ENCODE data around the gene OTP. TPM values are rescaled to one million over a fixed set of nuclear protein-coding genes. Genes with fewer than 3 reads are reported as not detected.

The OTP gene
- total RNA-seq, 1 experiment from 2014 or later, result 0.11 TPM

GRCh38 chr5:77635067-77635916 is 3.2 kb downstream of the OTP start:
- H3K9me3 ChIP-seq, result no peaks in the 10 kb centered on the region
- peaks cover 1% of the 10 kb centered on the region for H3K36me3 Mint-ChIP-seq (ENCODE audit: insufficient read depth, unreplicated experiment)
- ChIA-PET CTCF (no interaction called here), POLR2A (no interaction called here)
- no peak for TF ChIP-seq CTCF (IDR thresholded peaks at IDR 0.05; ENCODE audit: insufficient read depth in 1 of 2, low read depth in 1 of 2, low read length in 1 of 2, severe bottlenecking in 1 of 2, unreplicated experiment in 1 of 2)
- no TSS peak for BruUV-seq (replicated peaks)
- no peaks in the 10 kb centered on the region for H3K9me3 Mint-ChIP-seq (ENCODE audit: unreplicated experiment)
- intact Hi-C loops (cut with micrococcal nuclease; ENCODE audit: unreplicated experiment), result no loop called here
- H3K27ac Mint-ChIP-seq (ENCODE audit: unreplicated experiment), result no peak overlapping the region
- H3K36me3 ChIP-seq (ENCODE audit: control insufficient read depth, insufficient read depth, low read length), result no peaks in the 10 kb centered on the region
- DNase-seq, result peak in 1 of 2 experiments; percentile 59
- H3K27me3 Mint-ChIP-seq (ENCODE audit: insufficient read depth, unreplicated experiment), result peaks cover 28% of the 10 kb centered on the region
- no peaks in the 10 kb centered on the region; the same call in 1 of the 2 replicates for H3K27me3 ChIP-seq (replicated peaks; ENCODE audit: control insufficient read depth, insufficient read depth, low read length)
- no peak overlapping the region for H3K4me3 Mint-ChIP-seq (ENCODE audit: unreplicated experiment)
- 0 out of 2 replicates have a peak, but pooled peaks cover 4% of the 10 kb centered on the region for H3K4me1 ChIP-seq
- H3K4me1 Mint-ChIP-seq (ENCODE audit: low read depth, unreplicated experiment), result peaks cover 11% of the 10 kb centered on the region
- H3K4me3 ChIP-seq (ENCODE audit: low read depth, low read length), result no peak overlapping the region

- no peak overlapping the region for H3K27ac Mint-ChIP-seq (ENCODE audit: unreplicated experiment)
- no peak overlapping the region for H3K4me3 Mint-ChIP-seq (ENCODE audit: unreplicated experiment)
- ChIA-PET POLR2A (no interaction called here), CTCF (no interaction called here)
- TF ChIP-seq CTCF (IDR thresholded peaks at IDR 0.05; ENCODE audit: insufficient read depth in 1 of 2, low read depth in 1 of 2, low read length in 1 of 2, severe bottlenecking in 1 of 2, unreplicated experiment in 1 of 2), result no peak
- H3K27me3 Mint-ChIP-seq (ENCODE audit: insufficient read depth, unreplicated experiment), result peaks cover 22% of the 10 kb centered on the region
- intact Hi-C loops (cut with micrococcal nuclease; ENCODE audit: unreplicated experiment), result no loop called here
- no TSS peak for BruUV-seq (replicated peaks)
- H3K4me1 Mint-ChIP-seq (ENCODE audit: low read depth, unreplicated experiment), result peaks cover 4% of the 10 kb centered on the region
- no peaks in the 10 kb centered on the region for H3K9me3 ChIP-seq
- H3K27me3 ChIP-seq (replicated peaks; ENCODE audit: control insufficient read depth, insufficient read depth, low read length), result no peaks in the 10 kb centered on the region; the same call in 1 of the 2 replicates
- peaks cover 13% of the 10 kb centered on the region for H3K36me3 Mint-ChIP-seq (ENCODE audit: insufficient read depth, unreplicated experiment)
- H3K9me3 Mint-ChIP-seq (ENCODE audit: unreplicated experiment), result no peaks in the 10 kb centered on the region
- H3K4me1 ChIP-seq, result 0 out of 2 replicates have a peak, but pooled peaks cover 4% of the 10 kb centered on the region
- no peaks in the 10 kb centered on the region for H3K36me3 ChIP-seq (ENCODE audit: control insufficient read depth, insufficient read depth, low read length)
- DNase-seq, result no peak
- H3K4me3 ChIP-seq (ENCODE audit: low read depth, low read length), result no peak overlapping the region
Observed at GRCh38 chr5:77633709-77634108, 4.8 kb downstream of the OTP start.

GRCh38 chr5:77633207-77633675 is 5.3 kb downstream of the OTP start:
- Histone ChIP-seq H3K4me3 (ENCODE audit: low read depth, low read length) (no peak overlapping the region), H3K9me3 (no peaks in the 10 kb centered on the region), H3K27me3 (replicated peaks; ENCODE audit: control insufficient read depth, insufficient read depth, low read length) (no peaks in the 10 kb centered on the region; the same call in 1 of the 2 replicates), H3K36me3 (ENCODE audit: control insufficient read depth, insufficient read depth, low read length) (no peaks in the 10 kb centered on the region), H3K4me1 (0 out of 2 replicates have a peak, but pooled peaks cover 4% of the 10 kb centered on the region)
- no peak for DNase-seq
- no peak for TF ChIP-seq CTCF (IDR thresholded peaks at IDR 0.05; ENCODE audit: insufficient read depth in 1 of 2, low read depth in 1 of 2, low read length in 1 of 2, severe bottlenecking in 1 of 2, unreplicated experiment in 1 of 2)
- Mint-ChIP-seq H3K4me3 (ENCODE audit: unreplicated experiment) (no peak overlapping the region), H3K9me3 (ENCODE audit: unreplicated experiment) (no peaks in the 10 kb centered on the region), H3K27me3 (ENCODE audit: insufficient read depth, unreplicated experiment) (peaks cover 22% of the 10 kb centered on the region), H3K36me3 (ENCODE audit: insufficient read depth, unreplicated experiment) (peaks cover 13% of the 10 kb centered on the region), H3K4me1 (ENCODE audit: low read depth, unreplicated experiment) (peaks cover 4% of the 10 kb centered on the region), H3K27ac (ENCODE audit: unreplicated experiment) (no peak overlapping the region)
- intact Hi-C loops (cut with micrococcal nuclease; ENCODE audit: unreplicated experiment), result no loop called here
- no TSS peak for BruUV-seq (replicated peaks)
- CTCF ChIA-PET, result no interaction called here
- POLR2A ChIA-PET, result no interaction called here
